ENCODE results near the gene MAP10. TPM values are rescaled to one million over a fixed set of nuclear protein-coding genes. Genes with fewer than 3 reads are reported as not detected.
"Not testable (repeated sequence)": the region's sequence is repeated elsewhere in the genome, so short reads cannot be mapped to it uniquely, and the experiment has no call there.

The MAP10 gene
- total RNA-seq, 2 donors from 2014 or later, result 1.5 to 2.4 TPM

DNA sequence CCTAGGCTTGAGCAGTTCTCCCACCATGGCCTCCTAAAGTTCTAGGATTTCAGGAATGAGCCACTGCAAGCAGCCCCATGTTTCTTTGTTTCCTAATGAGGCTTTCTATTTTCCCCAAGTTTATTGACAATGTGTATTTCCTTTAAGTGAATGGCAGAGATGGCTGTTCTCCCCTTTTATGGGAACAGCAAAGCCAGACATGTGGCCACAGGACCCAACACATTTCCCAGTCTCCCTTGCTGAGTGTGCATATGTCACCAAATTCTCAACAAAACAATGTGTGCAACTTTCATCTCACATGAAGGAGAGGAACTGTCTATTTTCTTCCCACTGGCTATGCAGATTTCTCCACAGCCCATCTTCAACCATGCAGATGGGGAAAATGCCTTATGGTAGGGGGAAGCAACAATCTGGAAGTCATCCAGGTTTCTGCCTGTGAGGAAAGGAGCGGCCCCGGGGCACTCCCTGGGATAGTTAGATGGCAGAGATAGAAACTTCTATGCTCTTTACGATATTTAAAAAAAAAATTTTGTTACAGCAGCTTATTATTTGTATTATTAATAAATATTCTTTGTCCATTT, 28.6 kb upstream of the MAP10 start:
- DNase-seq (ENCODE audit: low spot score) (no peak), ATAC-seq (ENCODE audit: insufficient number of reproducible peaks, low FRiP score, low read depth) (no peak)
- Histone ChIP-seq H3K4me1 (ENCODE audit: control insufficient read depth in 1 of 2, low read depth in 2 of 2) (no peaks in the 10 kb centered on the region), H3K27me3 (replicated peaks; ENCODE audit: insufficient read depth) (no peaks in the 10 kb centered on the region), H3K4me3 (no peak overlapping the region), H3K27ac (no peak overlapping the region), H3K36me3 (no peaks in the 10 kb centered on the region), H3K9me3 (no peaks in the 10 kb centered on the region)
- TF ChIP-seq, protein P1, sequence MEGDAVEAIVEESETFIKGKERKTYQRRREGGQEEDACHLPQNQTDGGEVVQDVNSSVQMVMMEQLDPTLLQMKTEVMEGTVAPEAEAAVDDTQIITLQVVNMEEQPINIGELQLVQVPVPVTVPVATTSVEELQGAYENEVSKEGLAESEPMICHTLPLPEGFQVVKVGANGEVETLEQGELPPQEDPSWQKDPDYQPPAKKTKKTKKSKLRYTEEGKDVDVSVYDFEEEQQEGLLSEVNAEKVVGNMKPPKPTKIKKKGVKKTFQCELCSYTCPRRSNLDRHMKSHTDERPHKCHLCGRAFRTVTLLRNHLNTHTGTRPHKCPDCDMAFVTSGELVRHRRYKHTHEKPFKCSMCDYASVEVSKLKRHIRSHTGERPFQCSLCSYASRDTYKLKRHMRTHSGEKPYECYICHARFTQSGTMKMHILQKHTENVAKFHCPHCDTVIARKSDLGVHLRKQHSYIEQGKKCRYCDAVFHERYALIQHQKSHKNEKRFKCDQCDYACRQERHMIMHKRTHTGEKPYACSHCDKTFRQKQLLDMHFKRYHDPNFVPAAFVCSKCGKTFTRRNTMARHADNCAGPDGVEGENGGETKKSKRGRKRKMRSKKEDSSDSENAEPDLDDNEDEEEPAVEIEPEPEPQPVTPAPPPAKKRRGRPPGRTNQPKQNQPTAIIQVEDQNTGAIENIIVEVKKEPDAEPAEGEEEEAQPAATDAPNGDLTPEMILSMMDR (IDR thresholded peaks at IDR 0.05), result no peak

DNA sequence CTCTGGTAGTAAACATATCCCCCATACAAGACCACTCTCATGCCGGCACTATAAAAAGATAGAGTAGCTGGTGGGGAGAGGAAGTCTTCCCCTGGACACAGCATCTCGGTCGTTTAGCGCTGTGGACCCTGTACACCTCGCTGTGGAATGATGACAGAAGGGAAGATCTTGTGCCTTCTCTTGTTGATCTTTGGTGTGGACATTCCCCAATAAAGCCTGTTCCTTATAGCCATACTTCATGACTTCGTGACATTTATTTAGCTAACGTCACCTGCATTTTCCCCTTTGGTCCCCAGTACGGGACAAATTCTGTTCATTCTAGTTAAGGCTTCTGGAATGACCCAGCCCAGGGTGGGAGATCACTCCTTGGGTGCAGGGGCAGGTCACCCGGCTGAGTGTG, 24.9 kb upstream of the MAP10 start:
- DNase-seq (ENCODE audit: low spot score) (no peak), ATAC-seq (ENCODE audit: insufficient number of reproducible peaks, low FRiP score, low read depth) (no peak)
- Histone ChIP-seq H3K4me3 (no peak overlapping the region), H3K9me3 (no peaks in the 10 kb centered on the region), H3K4me1 (ENCODE audit: control insufficient read depth in 1 of 2, low read depth in 2 of 2) (no peaks in the 10 kb centered on the region), H3K27ac (no peak overlapping the region), H3K27me3 (replicated peaks; ENCODE audit: insufficient read depth) (no peaks in the 10 kb centered on the region), H3K36me3 (no peaks in the 10 kb centered on the region)
- TF ChIP-seq, protein P1 (IDR thresholded peaks at IDR 0.05), result no peak

DNA sequence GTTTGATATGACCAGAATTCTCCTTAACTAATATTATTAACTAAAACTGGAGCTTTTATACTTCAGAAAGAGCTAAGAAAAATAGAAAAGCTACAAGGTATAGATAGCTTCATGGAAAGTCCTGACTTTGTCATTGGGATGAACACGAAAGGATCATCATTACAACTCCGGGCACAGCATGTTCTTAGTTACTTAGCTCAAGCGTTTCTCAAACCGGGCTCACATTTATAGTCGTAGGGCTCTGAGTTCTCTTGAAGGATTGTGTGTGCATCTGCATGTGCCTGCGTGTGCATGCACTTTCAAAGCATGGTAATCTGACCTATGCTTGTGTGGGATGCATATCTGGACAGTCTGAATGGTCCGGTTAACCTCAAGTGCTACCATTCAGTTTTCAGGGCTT, 20.4 kb upstream of the MAP10 start:
- no peaks in the 10 kb centered on the region for H3K9me3 ChIP-seq
- H3K4me3 ChIP-seq, result no peak overlapping the region
- H3K27me3 ChIP-seq (replicated peaks; ENCODE audit: insufficient read depth), result no peaks in the 10 kb centered on the region
- ATAC-seq (ENCODE audit: insufficient number of reproducible peaks, low FRiP score, low read depth) (no peak), DNase-seq (ENCODE audit: low spot score) (no peak)
- H3K36me3 ChIP-seq, result no peaks in the 10 kb centered on the region
- TF ChIP-seq, protein P1 (IDR thresholded peaks at IDR 0.05), result no peak
- no peak overlapping the region for H3K27ac ChIP-seq
- no peaks in the 10 kb centered on the region for H3K4me1 ChIP-seq (ENCODE audit: control insufficient read depth in 1 of 2, low read depth in 2 of 2)

DNA sequence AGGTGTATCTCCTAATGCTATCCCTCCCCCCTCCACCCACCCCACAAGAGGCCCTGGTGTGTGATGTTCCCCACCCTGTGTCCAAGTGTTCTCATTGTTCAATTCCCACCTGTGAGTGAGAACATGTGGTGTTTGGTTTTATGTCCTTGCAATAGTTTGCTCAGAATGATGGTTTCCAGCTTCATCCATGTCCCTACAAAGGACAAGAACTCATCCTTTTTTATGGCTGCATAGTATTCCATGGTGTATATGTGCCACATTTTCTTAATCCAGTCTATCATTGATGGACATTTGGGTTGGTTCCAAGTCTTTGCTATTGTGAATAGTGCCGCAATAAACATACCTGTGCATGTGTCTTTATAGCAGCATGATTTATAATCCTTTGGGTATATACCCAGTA, 19.6 kb upstream of the MAP10 start:
- not testable (repeated sequence) for H3K4me3 ChIP-seq; H3K4me1 ChIP-seq (ENCODE audit: control insufficient read depth in 1 of 2, low read depth in 2 of 2); H3K9me3 ChIP-seq; ATAC-seq (ENCODE audit: insufficient number of reproducible peaks, low FRiP score, low read depth); DNase-seq (ENCODE audit: low spot score); H3K27me3 ChIP-seq (replicated peaks; ENCODE audit: insufficient read depth); H3K36me3 ChIP-seq; H3K27ac ChIP-seq

DNA sequence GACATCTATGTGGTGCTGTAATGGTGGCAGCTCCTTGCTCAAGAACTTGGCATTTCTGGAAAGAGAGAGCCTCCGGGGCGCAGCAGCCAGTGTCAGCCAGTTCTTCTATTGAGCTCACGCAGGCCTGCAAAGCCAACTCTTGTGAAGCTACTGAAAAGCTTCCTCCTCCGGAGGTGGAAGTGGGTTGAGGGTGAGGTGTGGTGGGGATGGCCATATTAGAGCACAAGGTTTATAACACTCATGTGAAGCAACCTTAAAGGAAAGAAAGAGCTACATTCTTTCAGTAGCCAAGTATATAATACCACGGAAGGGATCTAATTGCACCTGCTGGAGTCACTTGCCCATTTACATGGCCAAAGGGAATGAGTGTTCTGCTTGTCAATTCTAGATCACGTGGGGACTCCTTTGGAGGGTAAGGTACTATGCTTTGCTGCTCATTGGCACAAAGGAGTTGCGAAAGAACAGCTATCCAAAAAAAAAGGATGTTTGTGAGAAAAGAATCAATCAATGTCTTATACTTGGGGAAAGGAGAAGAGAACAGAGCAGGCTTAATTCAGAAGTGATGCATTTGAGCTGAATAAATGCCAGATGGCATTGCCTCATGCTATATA, 18.3 kb upstream of the MAP10 start:
- Histone ChIP-seq H3K36me3 (no peaks in the 10 kb centered on the region), H3K4me1 (ENCODE audit: control insufficient read depth in 1 of 2, low read depth in 2 of 2) (no peaks in the 10 kb centered on the region), H3K9me3 (no peaks in the 10 kb centered on the region), H3K4me3 (no peak overlapping the region), H3K27ac (no peak overlapping the region), H3K27me3 (replicated peaks; ENCODE audit: insufficient read depth) (no peaks in the 10 kb centered on the region)
- ATAC-seq (ENCODE audit: insufficient number of reproducible peaks, low FRiP score, low read depth) (no peak), DNase-seq (ENCODE audit: low spot score) (no peak)
- TF ChIP-seq, protein P1 (IDR thresholded peaks at IDR 0.05), result no peak

All from thoracic aorta (tissue), 2 donors.